GM12892 (cell line): ENCODE measurements around the gene CEP135.
"Not testable (repeated sequence)": the region's sequence is repeated elsewhere in the genome, so short reads cannot be mapped to it uniquely, and the experiment has no call there.

Experiments used
- DNase-seq: peaks from one replicate; pipeline ENCODE4 v3.0.0; 2011; ENCODE audit not compliant: insufficient read length
- FAIRE-seq: peaks from 2 replicates; lab custom pipeline; 2011; peaks lifted over from hg19 to GRCh38; lab: Jason Lieb, UNC
- POLR2A ChIP-seq: IDR thresholded peaks from 2 replicates; pipeline ENCODE4 v1.6.1; 2011; ENCODE audit warnings: low read depth, low read length, control low read depth
- POLR2AphosphoS5 ChIP-seq: IDR thresholded peaks from 2 replicates; pipeline ENCODE4 v1.6.1; 2011; ENCODE audit warnings: low read depth, low read length, control low read depth
- TAF1 ChIP-seq: IDR thresholded peaks from 2 replicates; pipeline ENCODE4 v1.6.1; 2011; ENCODE audit warnings: low read depth, mild to moderate bottlenecking, control low read depth, low read length, borderline replicate concordance

Gene CEP135

DNA sequence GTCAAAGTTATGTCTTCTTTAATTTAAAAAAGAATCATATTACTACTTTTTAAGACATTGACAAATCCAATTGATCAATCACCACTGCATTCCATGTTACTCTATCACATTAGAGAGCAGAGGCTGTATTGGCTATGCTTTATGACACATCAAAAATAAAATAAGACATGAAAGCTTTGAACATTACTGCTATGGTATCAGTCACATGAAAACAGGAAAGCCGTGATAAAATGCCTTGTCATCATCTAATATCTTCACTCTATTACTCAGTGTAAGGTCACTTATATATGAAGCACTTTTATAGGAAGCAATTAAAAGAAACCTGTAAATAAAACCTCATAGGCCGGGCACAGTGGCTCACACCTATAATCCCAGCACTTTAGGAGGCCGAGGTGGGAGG is 27.7 kb upstream of the CEP135 start:
- DNase-seq (no peak), FAIRE-seq (no peak)
- TF ChIP-seq TAF1, result no peak
- no peak for TF ChIP-seq POLR2AphosphoS5
- no peak for TF ChIP-seq POLR2A

DNA sequence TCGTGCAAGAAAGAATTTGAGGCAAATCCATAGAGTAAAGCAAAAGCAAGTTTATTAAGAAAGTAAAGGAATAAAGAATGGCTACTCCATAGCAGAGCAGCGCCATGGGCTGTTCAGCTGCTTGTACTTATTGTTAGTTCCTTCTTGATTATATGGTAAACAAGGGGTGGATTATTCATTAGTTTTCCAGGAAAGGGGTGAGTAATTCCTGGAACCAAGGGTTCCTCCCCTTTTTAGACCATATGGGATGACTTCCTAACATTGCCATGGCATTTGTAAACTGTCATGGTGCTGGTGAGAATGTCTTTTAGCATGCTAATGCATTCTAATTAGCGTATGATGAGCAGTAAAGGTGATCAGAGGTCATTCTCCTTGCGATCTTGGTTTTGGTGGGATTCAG is 23.5 kb upstream of the CEP135 start:
- DNase-seq (no peak), FAIRE-seq (no peak)
- no peak for TF ChIP-seq POLR2A
- no peak for TF ChIP-seq POLR2AphosphoS5
- no peak for TF ChIP-seq TAF1

GRCh38 chr4:55926610-55927009 is 22.1 kb upstream of the CEP135 start:
- no peak for TF ChIP-seq TAF1
- TF ChIP-seq POLR2A, result no peak
- no peak for TF ChIP-seq POLR2AphosphoS5
- FAIRE-seq (no peak), DNase-seq (no peak)

DNA sequence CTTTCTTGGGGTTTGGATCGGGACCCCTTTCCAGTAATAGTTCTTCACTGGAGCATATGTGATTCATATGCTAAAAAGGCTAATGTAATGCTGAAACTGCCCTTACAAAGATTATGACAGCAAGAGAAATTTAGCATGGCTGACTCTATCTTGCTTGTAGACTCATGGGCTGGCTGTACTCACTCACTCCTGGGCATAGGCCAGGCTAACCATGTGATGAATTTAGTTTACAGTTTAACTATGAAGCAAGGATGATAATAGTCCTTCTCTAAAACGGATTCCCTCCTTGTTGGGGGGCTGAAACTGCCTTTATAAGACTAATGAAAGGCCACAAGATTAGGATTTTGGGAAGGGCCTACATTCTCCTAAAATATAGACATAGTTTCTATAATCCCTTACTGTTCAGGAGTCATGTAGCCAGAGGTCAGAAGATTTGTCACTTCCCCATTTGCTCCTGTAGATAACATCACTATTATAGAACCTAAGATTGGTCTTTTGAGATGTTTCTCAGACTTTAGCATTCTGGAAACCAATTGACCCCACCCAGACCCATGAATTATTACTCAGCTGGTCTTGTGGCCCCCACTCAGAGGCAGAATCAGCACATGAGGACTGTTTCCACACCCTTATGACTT is 20.8 kb upstream of the CEP135 start:
- DNase-seq (no peak), FAIRE-seq (no peak)
- no peak for TF ChIP-seq TAF1

GRCh38 chr4:55928846-55929245 is 19.9 kb upstream of the CEP135 start:
- TF ChIP-seq POLR2A (no peak), POLR2AphosphoS5 (no peak), TAF1 (no peak)
- FAIRE-seq (no peak), DNase-seq (no peak)

- DNase-seq (no peak), FAIRE-seq (no peak)
- TF ChIP-seq TAF1, result no peak
- TF ChIP-seq POLR2A, result no peak
- TF ChIP-seq POLR2AphosphoS5, result no peak
Measured at GRCh38 chr4:55931043-55931442, 17.7 kb upstream of the CEP135 start.

DNA sequence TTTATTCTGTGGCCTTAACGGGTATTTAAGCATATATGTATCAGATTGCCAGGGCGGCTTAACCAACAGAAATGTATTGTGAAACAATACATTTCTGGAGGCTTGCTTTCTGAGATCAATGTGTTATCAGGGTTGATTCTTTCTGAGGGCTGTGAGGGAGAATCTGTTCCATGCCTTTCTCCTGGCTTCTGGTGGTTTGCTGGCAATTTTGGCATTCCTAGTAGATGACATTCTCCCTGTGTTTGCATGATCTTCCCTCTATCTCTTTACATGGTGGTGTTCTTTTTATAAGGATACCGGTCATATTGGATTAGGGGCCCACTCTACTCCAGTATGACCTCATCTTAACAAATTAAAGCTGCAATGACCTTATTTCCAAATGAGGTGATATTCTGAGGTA is 16.9 kb upstream of the CEP135 start:
- DNase-seq (no peak), FAIRE-seq (no peak)

DNA sequence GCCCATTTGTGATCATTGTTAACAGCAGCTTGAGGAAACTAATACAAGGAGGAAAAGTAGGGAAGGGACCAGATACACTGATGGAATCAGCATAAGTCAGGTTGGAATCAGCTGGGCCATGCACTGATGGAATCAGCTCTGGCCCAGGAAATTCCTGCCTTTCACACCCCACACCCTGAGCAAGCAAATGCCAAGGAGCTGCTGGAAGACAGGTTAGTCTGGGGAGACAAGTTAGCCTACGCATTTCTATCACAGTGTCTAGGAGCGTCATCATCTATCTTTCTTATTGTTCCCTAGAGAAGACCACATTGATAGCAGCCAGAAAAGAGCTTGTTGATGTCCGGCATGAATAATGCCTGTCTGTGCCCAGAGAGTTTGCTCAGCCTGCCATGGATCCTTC is 16.2 kb upstream of the CEP135 start:
- no peak for TF ChIP-seq TAF1
- TF ChIP-seq POLR2A, result no peak
- no peak for TF ChIP-seq POLR2AphosphoS5
- FAIRE-seq (no peak), DNase-seq (no peak)

More for the DNA sequence above, 16.9 kb upstream of the CEP135 start:
- TF ChIP-seq TAF1 (no peak), POLR2AphosphoS5 (no peak)

- no peak for FAIRE-seq
- no peak for DNase-seq
- TF ChIP-seq TAF1, result no peak
- no peak for TF ChIP-seq POLR2A
- no peak for TF ChIP-seq POLR2AphosphoS5
Measured at GRCh38 chr4:55933611-55934010, 15.1 kb upstream of the CEP135 start.

DNA sequence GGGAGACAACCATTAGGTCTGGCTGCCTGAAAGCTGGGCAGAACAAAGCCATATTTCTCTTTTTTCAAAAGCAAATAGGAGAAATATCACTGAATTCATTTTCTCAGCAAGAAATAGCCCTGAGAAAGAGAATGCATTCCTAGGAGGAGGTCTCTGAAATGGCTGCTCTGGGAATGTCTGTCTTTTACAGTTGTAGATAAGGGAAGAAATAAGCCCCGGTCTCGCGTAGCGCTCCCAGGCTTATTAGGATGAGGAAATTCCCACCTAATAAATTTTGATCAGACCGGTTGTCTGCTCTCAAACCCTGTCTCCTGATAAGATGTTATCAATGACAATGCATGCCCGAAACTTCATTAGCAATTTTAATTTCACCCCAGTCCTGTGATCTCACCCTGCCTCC is 12.8 kb upstream of the CEP135 start:
- FAIRE-seq, DNase-seq: not testable (repeated sequence)

DNA sequence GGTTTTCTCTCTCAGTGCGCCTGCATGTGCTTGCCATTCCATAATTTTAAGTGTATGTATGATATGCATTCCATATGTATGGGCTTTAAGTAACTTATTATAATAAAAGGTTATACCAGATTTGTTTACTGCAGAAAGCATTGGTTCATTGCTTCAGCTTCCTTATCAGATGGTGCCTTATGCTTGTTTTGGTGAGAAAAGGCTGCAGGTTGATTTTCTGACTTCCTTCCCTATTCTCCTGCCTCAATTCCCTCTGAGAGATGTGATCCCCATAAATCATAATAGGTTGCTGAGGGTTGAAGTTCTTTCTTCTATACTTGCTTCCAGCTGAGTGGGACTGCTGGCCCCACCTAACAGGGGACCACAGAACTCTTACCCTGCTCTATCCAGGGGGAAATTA is 10.3 kb upstream of the CEP135 start:
- no peak for FAIRE-seq
- no peak for DNase-seq
- TF ChIP-seq TAF1, result no peak
- no peak for TF ChIP-seq POLR2AphosphoS5
- TF ChIP-seq POLR2A, result no peak

GRCh38 chr4:55939421-55939820 is 9.3 kb upstream of the CEP135 start:
- TF ChIP-seq POLR2A (no peak), TAF1 (no peak), POLR2AphosphoS5 (no peak)
- FAIRE-seq (no peak), DNase-seq (no peak)
